ENCODE data around the gene CLSTN3. TPM values are rescaled to one million over a fixed set of nuclear protein-coding genes. Genes with fewer than 3 reads are reported as not detected.

The CLSTN3 gene
- total and polyA plus RNA-seq, 2 experiments from 2014 or later: 5.0 to 46.9 TPM

DNA sequence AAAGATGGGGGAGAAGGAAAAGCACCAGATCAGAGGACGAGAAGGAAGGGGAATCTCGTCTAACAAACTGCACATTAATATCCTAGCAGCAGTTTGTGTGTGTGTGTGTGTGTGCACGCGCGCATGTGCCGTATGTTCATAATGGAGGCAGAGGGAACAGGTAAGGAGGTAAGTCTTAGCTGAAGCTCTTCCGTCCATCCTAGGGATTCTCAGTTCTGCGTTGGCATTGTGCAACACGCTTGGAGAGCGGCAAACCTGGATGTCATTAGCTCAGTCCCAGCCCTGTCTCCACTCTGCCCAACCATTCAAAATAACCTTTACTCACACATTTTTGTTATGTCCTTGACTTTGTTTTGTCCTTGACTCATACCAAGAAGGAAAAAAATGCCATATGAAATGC lies 36.3 kb upstream of the CLSTN3 start (continued):
- TF ChIP-seq, protein P1, sequence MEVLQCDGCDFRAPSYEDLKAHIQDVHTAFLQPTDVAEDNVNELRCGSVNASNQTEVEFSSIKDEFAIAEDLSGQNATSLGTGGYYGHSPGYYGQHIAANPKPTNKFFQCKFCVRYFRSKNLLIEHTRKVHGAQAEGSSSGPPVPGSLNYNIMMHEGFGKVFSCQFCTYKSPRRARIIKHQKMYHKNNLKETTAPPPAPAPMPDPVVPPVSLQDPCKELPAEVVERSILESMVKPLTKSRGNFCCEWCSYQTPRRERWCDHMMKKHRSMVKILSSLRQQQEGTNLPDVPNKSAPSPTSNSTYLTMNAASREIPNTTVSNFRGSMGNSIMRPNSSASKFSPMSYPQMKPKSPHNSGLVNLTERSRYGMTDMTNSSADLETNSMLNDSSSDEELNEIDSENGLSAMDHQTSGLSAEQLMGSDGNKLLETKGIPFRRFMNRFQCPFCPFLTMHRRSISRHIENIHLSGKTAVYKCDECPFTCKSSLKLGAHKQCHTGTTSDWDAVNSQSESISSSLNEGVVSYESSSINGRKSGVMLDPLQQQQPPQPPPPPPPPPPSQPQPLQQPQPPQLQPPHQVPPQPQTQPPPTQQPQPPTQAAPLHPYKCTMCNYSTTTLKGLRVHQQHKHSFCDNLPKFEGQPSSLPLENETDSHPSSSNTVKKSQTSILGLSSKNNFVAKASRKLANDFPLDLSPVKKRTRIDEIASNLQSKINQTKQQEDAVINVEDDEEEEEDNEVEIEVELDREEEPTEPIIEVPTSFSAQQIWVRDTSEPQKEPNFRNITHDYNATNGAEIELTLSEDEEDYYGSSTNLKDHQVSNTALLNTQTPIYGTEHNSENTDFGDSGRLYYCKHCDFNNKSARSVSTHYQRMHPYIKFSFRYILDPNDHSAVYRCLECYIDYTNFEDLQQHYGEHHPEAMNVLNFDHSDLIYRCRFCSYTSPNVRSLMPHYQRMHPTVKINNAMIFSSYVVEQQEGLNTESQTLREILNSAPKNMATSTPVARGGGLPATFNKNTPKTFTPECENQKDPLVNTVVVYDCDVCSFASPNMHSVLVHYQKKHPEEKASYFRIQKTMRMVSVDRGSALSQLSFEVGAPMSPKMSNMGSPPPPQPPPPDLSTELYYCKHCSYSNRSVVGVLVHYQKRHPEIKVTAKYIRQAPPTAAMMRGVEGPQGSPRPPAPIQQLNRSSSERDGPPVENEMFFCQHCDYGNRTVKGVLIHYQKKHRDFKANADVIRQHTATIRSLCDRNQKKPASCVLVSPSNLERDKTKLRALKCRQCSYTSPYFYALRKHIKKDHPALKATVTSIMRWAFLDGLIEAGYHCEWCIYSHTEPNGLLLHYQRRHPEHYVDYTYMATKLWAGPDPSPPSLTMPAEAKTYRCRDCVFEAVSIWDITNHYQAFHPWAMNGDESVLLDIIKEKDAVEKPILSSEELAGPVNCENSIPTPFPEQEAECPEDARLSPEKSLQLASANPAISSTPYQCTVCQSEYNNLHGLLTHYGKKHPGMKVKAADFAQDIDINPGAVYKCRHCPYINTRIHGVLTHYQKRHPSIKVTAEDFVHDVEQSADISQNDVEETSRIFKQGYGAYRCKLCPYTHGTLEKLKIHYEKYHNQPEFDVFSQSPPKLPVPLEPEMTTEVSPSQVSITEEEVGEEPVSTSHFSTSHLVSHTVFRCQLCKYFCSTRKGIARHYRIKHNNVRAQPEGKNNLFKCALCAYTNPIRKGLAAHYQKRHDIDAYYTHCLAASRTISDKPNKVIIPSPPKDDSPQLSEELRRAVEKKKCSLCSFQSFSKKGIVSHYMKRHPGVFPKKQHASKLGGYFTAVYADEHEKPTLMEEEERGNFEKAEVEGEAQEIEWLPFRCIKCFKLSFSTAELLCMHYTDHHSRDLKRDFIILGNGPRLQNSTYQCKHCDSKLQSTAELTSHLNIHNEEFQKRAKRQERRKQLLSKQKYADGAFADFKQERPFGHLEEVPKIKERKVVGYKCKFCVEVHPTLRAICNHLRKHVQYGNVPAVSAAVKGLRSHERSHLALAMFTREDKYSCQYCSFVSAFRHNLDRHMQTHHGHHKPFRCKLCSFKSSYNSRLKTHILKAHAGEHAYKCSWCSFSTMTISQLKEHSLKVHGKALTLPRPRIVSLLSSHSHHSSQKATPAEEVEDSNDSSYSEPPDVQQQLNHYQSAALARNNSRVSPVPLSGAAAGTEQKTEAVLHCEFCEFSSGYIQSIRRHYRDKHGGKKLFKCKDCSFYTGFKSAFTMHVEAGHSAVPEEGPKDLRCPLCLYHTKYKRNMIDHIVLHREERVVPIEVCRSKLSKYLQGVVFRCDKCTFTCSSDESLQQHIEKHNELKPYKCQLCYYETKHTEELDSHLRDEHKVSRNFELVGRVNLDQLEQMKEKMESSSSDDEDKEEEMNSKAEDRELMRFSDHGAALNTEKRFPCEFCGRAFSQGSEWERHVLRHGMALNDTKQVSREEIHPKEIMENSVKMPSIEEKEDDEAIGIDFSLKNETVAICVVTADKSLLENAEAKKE (CRISPR knock-in tag; IDR thresholded peaks at IDR 0.05): no peak

DNA sequence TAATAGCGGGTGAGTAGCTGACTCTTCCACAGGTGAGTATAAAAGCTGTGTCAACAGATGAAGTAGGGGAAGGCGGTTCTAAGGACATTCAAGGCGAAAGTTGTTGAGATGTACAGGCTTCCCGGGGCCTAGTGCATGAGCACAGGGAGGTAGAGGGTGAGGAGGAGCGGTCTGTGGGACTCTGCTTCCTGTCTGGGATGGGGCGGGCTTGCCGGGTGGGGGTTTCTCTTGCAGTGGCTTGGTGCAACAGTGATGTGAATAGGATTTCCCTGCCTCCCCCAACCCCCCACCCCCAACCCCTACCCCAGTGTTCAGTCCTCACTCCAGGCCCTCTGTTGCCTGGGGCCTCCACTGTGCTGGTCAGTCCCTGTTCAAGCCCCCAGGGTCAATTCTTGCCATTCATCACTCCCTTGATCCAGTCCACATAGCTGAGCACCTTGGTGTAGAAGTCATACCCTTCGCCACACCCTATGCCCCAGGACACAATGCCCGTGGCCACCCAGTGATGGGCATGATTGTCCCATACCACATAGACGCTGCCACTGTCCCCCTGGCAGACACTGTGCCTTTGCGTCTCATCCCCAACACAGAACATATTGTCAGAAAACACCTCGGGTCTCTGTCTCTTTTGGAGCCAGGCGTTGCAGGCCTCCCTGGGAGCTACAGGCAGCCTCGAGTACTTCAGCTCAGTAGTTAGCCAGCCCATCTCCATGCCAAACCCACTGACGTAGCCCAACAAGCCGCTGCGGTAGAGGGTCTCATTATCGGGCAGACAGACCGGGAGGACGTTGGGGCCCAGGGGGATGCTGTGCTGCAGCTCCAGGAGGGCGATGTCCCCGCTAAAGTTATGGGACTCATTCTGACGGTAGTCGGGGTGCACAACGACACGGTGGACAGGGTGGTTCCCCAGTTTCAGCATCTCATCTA lies 33.9 kb upstream of the CLSTN3 start:
- no peak; the same call in 2 of the 3 replicates for ATAC-seq
- H3K27me3 ChIP-seq (ENCODE audit: insufficient read depth): no peaks in the 10 kb centered on the region
- Mint-ChIP-seq H3K4me3 (no peak overlapping the region), H3K36me3 (ENCODE audit: low read depth) (peaks cover 16% of the 10 kb centered on the region; the same call in 2 of the 3 replicates), H3K4me1 (peaks cover 19% of the 10 kb centered on the region), H3K9me3 (no peaks in the 10 kb centered on the region), H3K27me3 (ENCODE audit: insufficient read depth, low read depth, poor library complexity) (peaks cover 16% of the 10 kb centered on the region), H3K27ac (no peak overlapping the region)
- H4K20me1 ChIP-seq (replicated peaks; ENCODE audit: insufficient read depth): no peaks in the 10 kb centered on the region; the same call in 1 of the 2 replicates
- H3K9me2 ChIP-seq (ENCODE audit: insufficient read depth): no peaks in the 10 kb centered on the region
- no peaks in the 10 kb centered on the region for H3K79me2 ChIP-seq (replicated peaks; ENCODE audit: insufficient read depth)
- H3K4me1 ChIP-seq (ENCODE audit: insufficient read depth): peaks cover 9% of the 10 kb centered on the region
- no peak overlapping the region for H3K4me3 ChIP-seq
- H3K36me3 ChIP-seq (ENCODE audit: insufficient read depth): no peaks in the 10 kb centered on the region
- peak; percentile 17 for DNase-seq (ENCODE audit: low spot score)
- no peaks in the 10 kb centered on the region for H3F3A ChIP-seq (replicated peaks; ENCODE audit: low read depth)
- peak overlapping the region; percentile 55; the same call in 1 of the 2 replicates for H3K27ac ChIP-seq (ENCODE audit: low read depth)
- H2AFZ ChIP-seq: no peak overlapping the region
- H3K4me2 ChIP-seq: peak overlapping the region; percentile 36; the same call in 1 of the 2 replicates
- TF ChIP-seq NANOG (IDR thresholded peaks at IDR 0.05; ENCODE audit: borderline replicate concordance): no peak
- TF ChIP-seq, protein P1 (CRISPR knock-in tag; IDR thresholded peaks at IDR 0.05): no peak
- TF ChIP-seq, protein P2, sequence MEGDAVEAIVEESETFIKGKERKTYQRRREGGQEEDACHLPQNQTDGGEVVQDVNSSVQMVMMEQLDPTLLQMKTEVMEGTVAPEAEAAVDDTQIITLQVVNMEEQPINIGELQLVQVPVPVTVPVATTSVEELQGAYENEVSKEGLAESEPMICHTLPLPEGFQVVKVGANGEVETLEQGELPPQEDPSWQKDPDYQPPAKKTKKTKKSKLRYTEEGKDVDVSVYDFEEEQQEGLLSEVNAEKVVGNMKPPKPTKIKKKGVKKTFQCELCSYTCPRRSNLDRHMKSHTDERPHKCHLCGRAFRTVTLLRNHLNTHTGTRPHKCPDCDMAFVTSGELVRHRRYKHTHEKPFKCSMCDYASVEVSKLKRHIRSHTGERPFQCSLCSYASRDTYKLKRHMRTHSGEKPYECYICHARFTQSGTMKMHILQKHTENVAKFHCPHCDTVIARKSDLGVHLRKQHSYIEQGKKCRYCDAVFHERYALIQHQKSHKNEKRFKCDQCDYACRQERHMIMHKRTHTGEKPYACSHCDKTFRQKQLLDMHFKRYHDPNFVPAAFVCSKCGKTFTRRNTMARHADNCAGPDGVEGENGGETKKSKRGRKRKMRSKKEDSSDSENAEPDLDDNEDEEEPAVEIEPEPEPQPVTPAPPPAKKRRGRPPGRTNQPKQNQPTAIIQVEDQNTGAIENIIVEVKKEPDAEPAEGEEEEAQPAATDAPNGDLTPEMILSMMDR (conservative IDR thresholded peaks at IDR 0.05; ENCODE audit: low read depth in 2 of 2): no peak
